ENCODE measurements around the gene MPI.
A peak's percentile ranks its signal among the peaks of the same experiment; 100 is the strongest.
"Not testable (repeated sequence)": the region's sequence is repeated elsewhere in the genome, so short reads cannot be mapped to it uniquely, and the experiment has no call there.

The MPI gene

GRCh38 chr15:74935193-74935592 lies 45.4 kb downstream of the MPI start:
- not testable (repeated sequence) for DNase-seq (ENCODE audit: low spot score)

- DNase-seq (ENCODE audit: low spot score) = no peak
Observed at GRCh38 chr15:74937272-74937589, 47.4 kb downstream of the MPI start.

GRCh38 chr15:74937590-74938371 lies 47.9 kb downstream of the MPI start, which contains the start of gene COX5A:
Gene COX5A (minus strand): TSS chr15:74938073. CDS start chr15:74938014, 59 bp downstream.
- peak; percentile 95 for DNase-seq (ENCODE audit: low spot score)

- DNase-seq (ENCODE audit: low spot score) = peak; percentile 79
Observed at GRCh38 chr15:74950078-74950908, 60.5 kb downstream of the MPI start.

- no peak for DNase-seq (ENCODE audit: low spot score)
Observed at GRCh38 chr15:74951006-74951405, 61.2 kb downstream of the MPI start.
